ENCODE results near the gene FRAT1. TPM values are rescaled to one million over a fixed set of nuclear protein-coding genes. Genes with fewer than 3 reads are reported as not detected.

The FRAT1 gene, protein sequence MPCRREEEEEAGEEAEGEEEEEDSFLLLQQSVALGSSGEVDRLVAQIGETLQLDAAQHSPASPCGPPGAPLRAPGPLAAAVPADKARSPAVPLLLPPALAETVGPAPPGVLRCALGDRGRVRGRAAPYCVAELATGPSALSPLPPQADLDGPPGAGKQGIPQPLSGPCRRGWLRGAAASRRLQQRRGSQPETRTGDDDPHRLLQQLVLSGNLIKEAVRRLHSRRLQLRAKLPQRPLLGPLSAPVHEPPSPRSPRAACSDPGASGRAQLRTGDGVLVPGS
- 1.2 TPM for total RNA-seq
- polyA plus RNA-seq (ENCODE audit: insufficient read depth in 1 of 8, insufficient read length in 8 of 8, low replicate concordance in 1 of 8): 1 to 10 TPM; 1.4 to 2.6 (median 1.6) TPM
- long read RNA-seq, donor 1, partial matches to known transcripts: 0 of 4 reads
- long read RNA-seq, donor 1, other reads (novel, unspliced or antisense): 0 of 4 reads
- long read RNA-seq, donor 2: 0 reads
- long read RNA-seq, donor 3, partial matches to known transcripts: 0 of 1 reads
- long read RNA-seq, donor 3, other reads (novel, unspliced or antisense): 0 of 1 reads
- long read RNA-seq, donor 4, partial matches to known transcripts: 0 of 3 reads
- long read RNA-seq, donor 4, other reads (novel, unspliced or antisense): 0 of 3 reads
- long read RNA-seq, donor 5, partial matches to known transcripts: 0 of 2 reads
- long read RNA-seq, donor 5, other reads (novel, unspliced or antisense): 0 of 2 reads
- long read RNA-seq, donor 6, partial matches to known transcripts: 0 of 3 reads
- long read RNA-seq, donor 6, other reads (novel, unspliced or antisense): 0 of 3 reads
- long read RNA-seq, donor 7, partial matches to known transcripts: 0 of 1 reads
- long read RNA-seq, donor 7, other reads (novel, unspliced or antisense): 0 of 1 reads
- long read RNA-seq, donor 8: 0 reads
- long read RNA-seq, donor 9, partial matches to known transcripts: 0 of 1 reads
- long read RNA-seq, donor 9, other reads (novel, unspliced or antisense): 0 of 1 reads
- long read RNA-seq, donor 10, partial matches to known transcripts: 0 of 1 reads
- long read RNA-seq, donor 10, other reads (novel, unspliced or antisense): 0 of 1 reads
- long read RNA-seq, donor 11, partial matches to known transcripts: 0 of 2 reads
- long read RNA-seq, donor 11, other reads (novel, unspliced or antisense): 0 of 2 reads

GRCh38 chr10:97318772-97319651, at the start of gene FRAT1:
TSS of gene FRAT1 (plus strand) at chr10:97319271. CDS start at chr10:97319454, 183 bp downstream.
- Histone ChIP-seq H3K4me1 (ENCODE audit: control insufficient read depth, insufficient read depth, low read length) (peaks cover 29% of the 10 kb centered on the region), H3K27ac (ENCODE audit: low read length) (peak within 1 kb of the TSS; percentile 91), H3K36me3 (ENCODE audit: control insufficient read depth, insufficient read depth, low read length) (no peaks in the 10 kb centered on the region), H3K9me3 (replicated peaks; ENCODE audit: control insufficient read depth, low read depth, low read length) (no peaks in the 10 kb centered on the region), H3K4me3 (ENCODE audit: low read length) (peak within 1 kb of the TSS; percentile 68), H3K27me3 (ENCODE audit: control insufficient read depth, insufficient read depth, low read length) (peaks cover 21% of the 10 kb centered on the region)
- WGBS (ENCODE audit: insufficient coverage): under 1% methylated on average over 66 of the region's 79 CpGs
- DNase-seq: peak; percentile 93

GRCh38 chr10:97270523-97271154, 48.4 kb upstream of the FRAT1 start:
- WGBS (ENCODE audit: insufficient coverage): no CpG with 5 or more reads among the region's 3 CpGs
- Histone ChIP-seq H3K27me3 (ENCODE audit: control insufficient read depth, insufficient read depth, low read length) (no peaks in the 10 kb centered on the region), H3K27ac (ENCODE audit: low read length) (no peak overlapping the region), H3K4me3 (ENCODE audit: low read length) (no peak overlapping the region), H3K9me3 (replicated peaks; ENCODE audit: control insufficient read depth, low read depth, low read length) (no peaks in the 10 kb centered on the region), H3K4me1 (ENCODE audit: control insufficient read depth, insufficient read depth, low read length) (no peaks in the 10 kb centered on the region), H3K36me3 (ENCODE audit: control insufficient read depth, insufficient read depth, low read length) (no peaks in the 10 kb centered on the region)
- peak; percentile 17 for DNase-seq

DNA sequence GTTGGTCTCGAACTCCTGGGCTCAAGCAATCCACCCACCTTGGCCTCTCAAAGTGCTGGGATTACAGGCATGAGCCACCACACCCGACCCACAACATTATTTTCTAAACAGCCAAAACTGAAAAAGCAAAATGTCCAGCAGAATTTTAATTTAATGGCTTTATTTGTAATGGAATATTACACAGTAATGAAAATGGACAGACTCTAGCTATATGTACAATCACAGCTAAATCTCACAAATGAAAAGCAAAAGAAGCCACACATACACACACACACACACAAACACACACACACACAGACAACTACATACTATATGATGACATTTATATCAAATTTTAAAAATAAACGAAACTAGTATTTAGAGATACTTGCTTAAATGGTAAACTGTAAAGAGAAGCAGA, 45.4 kb upstream of the FRAT1 start:
- H3K9me3 ChIP-seq (replicated peaks; ENCODE audit: control insufficient read depth, low read depth, low read length): no peaks in the 10 kb centered on the region
- H3K36me3 ChIP-seq (ENCODE audit: control insufficient read depth, insufficient read depth, low read length): no peaks in the 10 kb centered on the region
- peaks cover 3% of the 10 kb centered on the region for H3K4me1 ChIP-seq (ENCODE audit: control insufficient read depth, insufficient read depth, low read length)
- H3K27me3 ChIP-seq (ENCODE audit: control insufficient read depth, insufficient read depth, low read length): no peaks in the 10 kb centered on the region
- no peak for DNase-seq
- no peak overlapping the region for H3K27ac ChIP-seq (ENCODE audit: low read length)
- H3K4me3 ChIP-seq (ENCODE audit: low read length): no peak overlapping the region
- no CpG with 5 or more reads among the region's 3 CpGs for WGBS (ENCODE audit: insufficient coverage)

DNA sequence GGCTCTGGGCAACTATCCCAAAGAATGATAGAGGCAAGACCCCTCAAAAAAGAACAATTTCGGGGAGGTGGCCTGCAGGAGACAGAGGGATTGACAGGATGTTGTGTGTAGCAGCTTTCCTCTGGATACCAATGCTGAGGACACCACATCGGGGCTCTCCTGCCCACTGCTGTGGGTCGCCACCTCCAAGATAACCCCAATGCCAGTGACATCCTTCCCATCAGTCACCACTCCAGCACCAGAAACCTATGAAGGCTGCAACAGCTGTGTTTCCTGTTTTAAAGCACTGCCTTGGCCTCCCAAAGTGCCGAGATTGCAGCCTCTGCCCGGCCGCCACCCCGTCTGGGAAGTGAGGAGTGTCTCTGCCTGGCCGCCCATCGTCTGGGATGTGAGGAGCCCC, 44.2 kb upstream of the FRAT1 start:
- H3K4me1 ChIP-seq (ENCODE audit: control insufficient read depth, insufficient read depth, low read length): peaks cover 7% of the 10 kb centered on the region
- H3K27ac ChIP-seq (ENCODE audit: low read length): no peak overlapping the region
- WGBS (ENCODE audit: insufficient coverage): no CpG with 5 or more reads among the region's 9 CpGs
- no peaks in the 10 kb centered on the region for H3K27me3 ChIP-seq (ENCODE audit: control insufficient read depth, insufficient read depth, low read length)
- H3K4me3 ChIP-seq (ENCODE audit: low read length): no peak overlapping the region
- DNase-seq: peak; percentile 9
- H3K36me3 ChIP-seq (ENCODE audit: control insufficient read depth, insufficient read depth, low read length): no peaks in the 10 kb centered on the region
- H3K9me3 ChIP-seq (replicated peaks; ENCODE audit: control insufficient read depth, low read depth, low read length): no peaks in the 10 kb centered on the region

- DNase-seq: peak; percentile 11
- Histone ChIP-seq H3K27ac (ENCODE audit: low read length) (no peak overlapping the region), H3K4me1 (ENCODE audit: control insufficient read depth, insufficient read depth, low read length) (peaks cover 7% of the 10 kb centered on the region), H3K9me3 (replicated peaks; ENCODE audit: control insufficient read depth, low read depth, low read length) (no peaks in the 10 kb centered on the region), H3K36me3 (ENCODE audit: control insufficient read depth, insufficient read depth, low read length) (no peaks in the 10 kb centered on the region), H3K4me3 (ENCODE audit: low read length) (no peak overlapping the region), H3K27me3 (ENCODE audit: control insufficient read depth, insufficient read depth, low read length) (no peaks in the 10 kb centered on the region)
- no CpG with 5 or more reads among the region's 1 CpG for WGBS (ENCODE audit: insufficient coverage)
Measured at GRCh38 chr10:97277551-97277950, 41.5 kb upstream of the FRAT1 start.

DNA sequence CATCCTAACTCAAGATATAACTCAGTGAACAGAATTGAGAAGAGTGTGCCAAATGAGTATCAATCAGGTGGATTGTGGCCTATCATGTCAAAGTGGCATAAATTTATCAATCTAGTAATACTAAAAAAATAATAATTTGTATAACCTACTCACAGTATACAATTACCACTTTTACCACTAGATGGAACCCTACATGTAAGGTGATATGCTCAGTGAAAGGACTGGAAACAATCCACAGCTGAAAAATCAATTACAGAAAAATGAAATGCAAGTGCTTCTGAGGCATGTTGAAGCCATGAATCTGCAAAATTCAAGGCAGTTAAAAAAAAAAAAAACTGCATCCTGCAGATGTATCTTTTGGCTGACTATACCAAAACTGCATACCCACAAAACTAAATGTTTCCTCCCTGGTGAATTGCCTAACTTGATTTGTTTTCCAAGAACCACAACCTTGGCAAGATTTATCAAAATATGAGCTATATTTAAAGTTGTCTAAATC, 40.5 kb upstream of the FRAT1 start:
- no peaks in the 10 kb centered on the region for H3K9me3 ChIP-seq (replicated peaks; ENCODE audit: control insufficient read depth, low read depth, low read length)
- no peaks in the 10 kb centered on the region for H3K36me3 ChIP-seq (ENCODE audit: control insufficient read depth, insufficient read depth, low read length)
- H3K4me1 ChIP-seq (ENCODE audit: control insufficient read depth, insufficient read depth, low read length): peaks cover 7% of the 10 kb centered on the region
- H3K27me3 ChIP-seq (ENCODE audit: control insufficient read depth, insufficient read depth, low read length): no peaks in the 10 kb centered on the region
- peak overlapping the region; percentile 53 for H3K27ac ChIP-seq (ENCODE audit: low read length)
- DNase-seq: peak; percentile 97
- no peak overlapping the region for H3K4me3 ChIP-seq (ENCODE audit: low read length)

- peak overlapping the region; percentile 53 for H3K27ac ChIP-seq (ENCODE audit: low read length)
- peak; percentile 11 for DNase-seq
- WGBS (ENCODE audit: insufficient coverage): 78% methylated on average over 6 of the region's 9 CpGs
- H3K9me3 ChIP-seq (replicated peaks; ENCODE audit: control insufficient read depth, low read depth, low read length): no peaks in the 10 kb centered on the region
- H3K27me3 ChIP-seq (ENCODE audit: control insufficient read depth, insufficient read depth, low read length): no peaks in the 10 kb centered on the region
- H3K4me1 ChIP-seq (ENCODE audit: control insufficient read depth, insufficient read depth, low read length): peaks cover 7% of the 10 kb centered on the region
- H3K36me3 ChIP-seq (ENCODE audit: control insufficient read depth, insufficient read depth, low read length): no peaks in the 10 kb centered on the region
- H3K4me3 ChIP-seq (ENCODE audit: low read length): no peak overlapping the region
Measured at GRCh38 chr10:97279121-97279815, 39.8 kb upstream of the FRAT1 start.

DNA sequence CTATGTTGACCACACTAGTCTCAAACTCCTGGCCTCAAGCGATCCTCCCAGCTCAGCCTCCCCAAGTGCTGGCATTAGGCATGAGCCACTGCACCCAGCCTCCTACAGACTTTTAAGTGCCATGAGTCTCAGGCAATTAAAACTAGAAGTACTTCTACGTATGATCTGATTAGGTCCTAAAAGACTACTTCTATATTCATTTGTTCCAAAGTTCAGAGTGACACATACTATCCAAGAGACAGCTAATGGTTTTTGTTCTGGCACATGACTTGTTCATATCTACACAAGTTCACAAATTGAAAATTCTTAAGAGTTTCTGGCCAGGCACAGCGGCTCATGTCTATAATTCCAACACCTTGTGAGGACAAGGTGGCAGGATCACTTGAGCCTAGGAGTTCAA, 38.3 kb upstream of the FRAT1 start:
- H3K4me3 ChIP-seq (ENCODE audit: low read length): no peak overlapping the region
- no peaks in the 10 kb centered on the region for H3K36me3 ChIP-seq (ENCODE audit: control insufficient read depth, insufficient read depth, low read length)
- no peak overlapping the region for H3K27ac ChIP-seq (ENCODE audit: low read length)
- H3K9me3 ChIP-seq (replicated peaks; ENCODE audit: control insufficient read depth, low read depth, low read length): no peaks in the 10 kb centered on the region
- no peak for DNase-seq
- H3K4me1 ChIP-seq (ENCODE audit: control insufficient read depth, insufficient read depth, low read length): peaks cover 7% of the 10 kb centered on the region
- 100% methylated on average over 1 of the region's 3 CpGs for WGBS (ENCODE audit: insufficient coverage)
- no peaks in the 10 kb centered on the region for H3K27me3 ChIP-seq (ENCODE audit: control insufficient read depth, insufficient read depth, low read length)
